Fibroblast of the conjunctiva (primary cell): ENCODE results near the gene FRAS1.
A peak's percentile ranks its signal among the peaks of the same experiment; 100 is the strongest.
"Not testable (repeated sequence)": the region's sequence is repeated elsewhere in the genome, so short reads cannot be mapped to it uniquely, and the experiment has no call there.

ENCODE experiments used
- DNase-seq: peaks from one replicate; pipeline ENCODE4 v3.0.0-alpha.2; 2010; ENCODE audit warnings: low read depth

Gene FRAS1

DNA sequence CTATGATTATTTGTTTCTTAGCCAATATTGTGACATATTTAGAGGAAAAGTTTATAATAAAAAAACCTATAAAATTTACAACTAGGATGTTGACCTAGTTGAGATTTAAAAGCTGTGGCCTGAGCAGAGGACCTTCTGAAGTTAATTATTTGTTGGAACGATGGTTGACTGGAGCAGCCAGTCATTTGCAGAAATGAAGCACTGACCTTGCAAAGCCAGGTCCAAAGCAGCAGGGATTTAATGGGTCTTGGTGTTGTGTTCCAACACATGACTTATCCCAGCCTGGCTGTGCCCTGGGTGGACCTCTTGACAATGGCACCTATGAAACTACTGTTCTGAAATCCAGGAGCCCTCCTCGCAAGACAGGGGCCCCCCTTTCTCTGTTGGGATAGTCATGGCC lies 235.2 kb downstream of the FRAS1 start:
- no peak for DNase-seq

DNA sequence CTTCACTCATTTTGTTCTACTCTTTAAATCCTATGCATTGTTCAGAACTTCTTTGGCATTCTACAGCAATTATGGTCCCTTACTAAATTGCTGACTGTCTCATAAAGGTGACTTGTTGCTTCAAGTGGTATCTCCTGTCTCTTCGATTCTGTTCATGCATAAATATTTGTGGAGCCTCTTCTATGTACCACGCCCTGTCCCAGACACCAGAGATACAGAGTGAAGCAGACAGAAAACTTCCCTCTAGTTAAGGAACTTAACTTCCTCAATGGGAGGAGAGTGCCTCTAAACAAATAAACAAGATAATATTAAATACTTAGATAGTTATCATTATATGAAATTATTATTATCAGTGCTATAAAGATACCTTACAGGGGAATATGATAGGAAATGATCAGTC lies 235.7 kb downstream of the FRAS1 start:
- DNase-seq: no peak

DNA sequence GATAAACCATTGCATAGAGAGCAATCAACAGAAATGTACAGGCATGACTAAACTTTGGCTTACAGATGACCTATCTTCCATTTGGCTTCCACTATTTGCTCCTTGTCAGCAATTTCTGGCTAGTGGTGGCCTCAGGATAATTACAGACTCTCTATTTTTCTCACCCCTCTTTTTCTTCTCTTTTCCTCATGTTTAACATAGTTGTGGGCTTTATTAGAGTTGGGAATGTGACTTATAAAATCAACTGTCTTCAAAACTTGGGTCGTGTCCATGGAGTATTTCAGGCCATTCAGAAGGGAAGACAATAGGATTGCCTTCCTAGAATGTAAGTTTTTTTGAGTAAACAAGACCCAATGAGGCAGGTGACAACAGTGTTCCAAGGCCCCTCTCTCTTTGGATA lies 236.2 kb downstream of the FRAS1 start:
- DNase-seq: no peak

GRCh38 chr4:78293821-78294301 lies 236.7 kb downstream of the FRAS1 start:
- peak; percentile 82 for DNase-seq

DNA sequence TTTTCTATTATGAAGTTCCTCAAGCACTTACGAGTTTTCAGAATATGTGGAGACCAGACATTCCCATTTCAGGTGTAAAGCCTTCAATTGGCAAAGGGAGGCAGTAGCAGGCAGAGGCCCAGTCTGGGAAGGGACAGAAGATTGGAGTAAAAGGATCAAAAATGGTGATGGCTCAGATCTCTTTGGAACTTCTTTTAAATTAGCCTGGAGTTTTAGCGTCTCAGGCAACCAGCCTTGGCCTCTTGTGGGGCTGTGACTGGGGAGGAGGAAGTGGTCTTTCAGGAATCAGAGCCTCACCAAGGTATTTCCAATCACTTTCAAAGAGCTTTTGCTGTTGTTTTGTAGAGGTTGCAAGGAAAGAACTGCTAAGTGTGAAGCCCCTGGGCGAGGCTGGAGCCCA lies 239.1 kb downstream of the FRAS1 start:
- DNase-seq: no peak

- DNase-seq: no peak
Observed at GRCh38 chr4:78297116-78297800, 240.1 kb downstream of the FRAS1 start.

- DNase-seq: no peak
Observed at GRCh38 chr4:78298618-78299017, 241.5 kb downstream of the FRAS1 start.

DNA sequence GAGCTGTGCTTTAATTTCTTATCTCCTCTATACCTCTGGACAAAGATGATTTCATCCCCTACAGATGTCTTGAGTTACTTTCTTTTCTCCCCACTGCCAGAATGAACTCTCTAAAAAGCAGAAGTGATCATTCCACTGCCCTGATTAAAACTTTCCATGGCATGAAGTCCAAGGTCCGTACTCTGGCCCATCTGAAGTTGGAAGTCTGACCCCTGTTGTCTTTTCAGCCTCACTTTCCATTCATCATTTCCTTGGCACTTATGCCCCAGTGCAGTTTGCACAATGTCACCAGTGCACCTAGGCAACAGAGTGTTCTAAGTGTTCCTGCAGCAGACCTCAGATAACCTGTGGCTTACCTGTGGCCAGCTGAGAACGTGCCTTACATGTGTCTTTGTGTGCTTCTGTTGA lies 242.4 kb downstream of the FRAS1 start:
- DNase-seq: no peak

DNA sequence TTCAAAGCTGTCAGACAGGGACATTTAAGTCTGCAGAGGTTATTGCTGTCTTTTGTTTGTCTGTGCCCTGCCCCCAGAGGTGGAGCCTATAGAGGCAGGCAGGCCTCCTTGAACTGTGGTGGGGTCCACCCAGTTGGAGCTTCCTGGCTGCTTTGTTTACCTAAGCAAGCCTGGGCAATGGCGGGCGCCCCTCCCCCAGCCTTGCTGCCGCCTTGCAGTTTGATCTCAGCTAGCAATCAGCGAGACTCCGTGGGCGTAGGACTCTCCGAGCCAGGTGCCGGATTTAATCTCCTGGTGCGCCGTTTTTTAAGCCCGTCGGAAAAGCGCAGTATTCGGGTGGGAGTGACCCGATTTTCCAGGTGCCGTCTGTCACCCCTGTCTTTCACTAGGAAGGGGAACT lies 250.1 kb downstream of the FRAS1 start:
- DNase-seq: not testable (repeated sequence)

DNA sequence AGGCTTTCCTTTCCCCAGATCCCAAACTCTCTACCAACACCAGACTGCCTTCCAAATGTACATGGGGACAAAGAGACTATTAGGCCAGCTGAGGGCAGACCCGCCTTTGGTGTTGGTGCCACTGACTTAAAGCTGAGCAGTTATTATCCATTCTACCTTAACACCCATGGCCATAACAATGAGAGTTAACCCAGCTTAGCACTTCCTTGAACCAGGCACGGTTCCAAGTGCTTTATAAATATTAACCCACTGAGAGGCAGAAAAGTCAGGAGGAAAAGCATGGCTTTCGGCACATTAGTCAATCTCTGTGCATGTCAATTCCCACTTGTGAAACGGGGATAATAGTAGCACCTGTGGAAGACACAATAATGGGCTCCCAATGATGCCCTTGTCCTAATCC lies 251.4 kb downstream of the FRAS1 start:
- DNase-seq: no peak

GRCh38 chr4:78309352-78309751 lies 252.2 kb downstream of the FRAS1 start:
- no peak for DNase-seq

GRCh38 chr4:78310007-78310739 lies 253.1 kb downstream of the FRAS1 start:
- no peak for DNase-seq

- no peak for DNase-seq
Observed at GRCh38 chr4:78310740-78311115, 253.6 kb downstream of the FRAS1 start.

DNA sequence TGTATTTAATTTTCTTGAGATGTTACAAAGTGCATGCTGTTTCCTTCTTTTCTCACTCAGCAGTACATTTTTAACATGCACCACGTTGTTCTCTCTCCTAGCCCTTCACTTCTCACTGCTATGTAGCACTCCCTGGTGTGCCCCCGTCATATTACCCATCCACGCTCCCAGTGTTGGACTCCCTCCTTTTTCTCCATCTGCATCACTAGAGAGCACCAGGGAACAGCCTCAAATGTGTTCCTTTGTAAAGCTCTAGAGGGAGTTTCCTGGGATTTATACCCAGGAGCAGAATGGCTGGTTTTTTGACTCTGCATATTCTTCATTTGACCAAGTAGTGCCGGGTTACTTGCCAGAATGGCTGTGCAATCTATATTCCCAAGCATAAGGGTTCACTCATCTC lies 254.2 kb downstream of the FRAS1 start:
- no peak for DNase-seq

GRCh38 chr4:78312989-78313753 lies 256.0 kb downstream of the FRAS1 start:
- no peak for DNase-seq

- no peak for DNase-seq
Observed at GRCh38 chr4:78313754-78314120, 256.6 kb downstream of the FRAS1 start.

DNA sequence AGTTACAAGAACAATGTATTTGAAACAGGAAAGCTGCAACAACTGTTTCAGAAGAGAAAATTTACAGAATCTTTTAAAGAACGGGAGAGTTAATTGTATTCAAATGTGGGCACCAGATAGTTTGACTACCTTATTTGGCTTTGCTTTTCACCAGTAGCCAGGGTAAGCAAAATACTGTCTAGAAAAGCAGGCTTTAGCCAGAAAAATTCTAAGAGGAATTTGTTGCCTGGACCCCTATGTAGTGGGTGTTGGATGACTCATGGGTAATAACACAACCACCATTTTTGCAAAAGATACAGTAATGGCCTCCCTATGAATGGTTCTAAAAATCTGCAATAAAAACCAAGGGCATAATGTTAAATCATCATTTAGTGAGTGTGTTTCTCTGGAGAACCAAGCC lies 261.0 kb downstream of the FRAS1 start:
- no peak for DNase-seq

GRCh38 chr4:78320349-78320935 lies 263.3 kb downstream of the FRAS1 start:
- no peak for DNase-seq

DNA sequence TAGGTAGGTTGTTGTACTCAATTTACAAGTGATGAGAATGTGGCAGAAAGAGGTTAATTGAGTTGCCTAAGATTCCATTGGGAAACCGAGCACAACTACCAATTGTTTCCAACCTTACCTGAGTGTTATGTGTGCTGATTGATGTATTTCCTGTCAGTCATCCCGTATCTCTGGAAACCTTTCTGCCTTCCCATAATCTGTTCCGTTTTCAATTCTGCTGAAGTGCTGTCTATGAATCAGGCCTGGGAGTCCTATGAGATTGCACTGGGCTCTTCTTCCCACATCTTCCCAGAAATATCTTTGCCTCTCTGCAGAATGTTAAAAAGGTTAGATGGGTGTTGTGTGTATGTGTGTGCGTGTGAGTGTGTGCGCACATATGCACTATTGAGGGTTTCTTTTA lies 264.9 kb downstream of the FRAS1 start:
- no peak for DNase-seq

DNA sequence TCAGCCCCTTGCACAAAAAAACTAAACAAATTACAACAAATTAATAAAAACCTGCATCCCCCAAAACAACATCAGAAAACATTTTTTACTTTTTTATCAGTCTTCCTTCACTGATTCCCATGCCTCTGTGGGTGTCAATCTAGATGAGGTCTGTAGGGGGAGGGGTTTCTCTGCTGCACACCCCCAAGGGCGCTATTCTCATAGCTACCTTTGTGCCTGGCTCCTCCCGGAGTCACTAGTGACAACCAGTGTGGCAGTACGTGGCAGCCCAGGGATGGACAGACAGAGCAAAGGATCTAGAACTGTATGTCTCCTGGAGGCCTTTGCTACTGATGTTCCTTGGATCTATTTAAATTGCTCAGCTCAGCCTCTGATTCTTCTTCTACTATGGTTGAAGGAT lies 266.3 kb downstream of the FRAS1 start:
- DNase-seq: no peak

- DNase-seq: no peak
Observed at GRCh38 chr4:78324625-78325024, 267.5 kb downstream of the FRAS1 start.

GRCh38 chr4:78325271-78326157 lies 268.4 kb downstream of the FRAS1 start:
- no peak for DNase-seq
